ENCODE results near the gene CDK13. TPM values are rescaled to one million over a fixed set of nuclear protein-coding genes. Genes with fewer than 3 reads are reported as not detected.
A peak's percentile ranks its signal among the peaks of the same experiment; 100 is the strongest.

CDK13 gene
- total and polyA plus RNA-seq, 7 experiments from 2014 or later, result 26.3 to 117 (median 105) TPM

- peaks cover 0 to 5% (median 0%) of the 10 kb centered on the region in 3 experiments for H3K36me3 ChIP-seq (ENCODE audit: control insufficient read depth in 2 of 3, insufficient read depth in 3 of 3, low read length in 3 of 3)
- H3K27ac ChIP-seq (ENCODE audit: low read depth, low read length), result no peak overlapping the region
- intact Hi-C loops (cut with micrococcal nuclease), result no loop called here
- no peaks in the 10 kb centered on the region for H3K27me3 ChIP-seq (ENCODE audit: control insufficient read depth in 2 of 2, insufficient read depth in 2 of 2, low read length in 2 of 2)
- Mint-ChIP-seq H3K9me3 (no peaks in the 10 kb centered on the region), H3K27me3 (no peaks in the 10 kb centered on the region), H3K4me1 (peaks cover 0 to 4% (median 0%) of the 10 kb centered on the region in 7 donors), H3K4me3 (no peak overlapping the region), H3K36me3 (peaks cover 0 to 4% (median under 1%) of the 10 kb centered on the region in 5 donors), H3K27ac (no peak overlapping the region)
- ChIA-PET CTCF (interaction anchor here (0.6 kb wide), 1 partner anchor 20 kb away, joined by 3 read pairs; no protein-coding TSS in a partner anchor), POLR2A (no interaction called here)
- H3K4me3 ChIP-seq (ENCODE audit: low read length), result no peak overlapping the region
- DNase-seq, result no peak
- H3K9me3 ChIP-seq (ENCODE audit: control insufficient read depth in 2 of 3, low read length in 3 of 3), result no peaks in the 10 kb centered on the region
- H3K4me1 ChIP-seq (ENCODE audit: control insufficient read depth in 2 of 2, insufficient read depth in 2 of 2, low read length in 2 of 2), result peaks cover 0 to 3% of the 10 kb centered on the region in 2 donors
- no peak for ATAC-seq
Observed at GRCh38 chr7:40073239-40073638, 123.2 kb downstream of the CDK13 start.

- no peaks in the 10 kb centered on the region for H3K27me3 Mint-ChIP-seq
- H3K4me3 Mint-ChIP-seq, result no peak overlapping the region
- Histone ChIP-seq H3K9me3 (ENCODE audit: control insufficient read depth in 2 of 3, low read length in 3 of 3) (no peaks in the 10 kb centered on the region), H3K36me3 (ENCODE audit: control insufficient read depth in 2 of 3, insufficient read depth in 3 of 3, low read length in 3 of 3) (peaks cover 0 to 11% (median 0%) of the 10 kb centered on the region in 3 experiments), H3K4me1 (ENCODE audit: control insufficient read depth in 2 of 2, insufficient read depth in 2 of 2, low read length in 2 of 2) (peaks cover 0 to 3% of the 10 kb centered on the region in 2 donors), H3K27ac (ENCODE audit: low read depth, low read length) (no peak overlapping the region), H3K27me3 (ENCODE audit: control insufficient read depth in 2 of 2, insufficient read depth in 2 of 2, low read length in 2 of 2) (no peaks in the 10 kb centered on the region), H3K4me3 (ENCODE audit: low read length) (no peak overlapping the region)
- DNase-seq, result no peak
- H3K36me3 Mint-ChIP-seq, result peaks cover 0 to 8% (median 0%) of the 10 kb centered on the region in 5 donors
- no peaks in the 10 kb centered on the region for H3K9me3 Mint-ChIP-seq
- peaks cover 0 to 4% (median 0%) of the 10 kb centered on the region in 7 donors for H3K4me1 Mint-ChIP-seq
- no peak for ATAC-seq
- CTCF ChIA-PET, result no interaction called here
- POLR2A ChIA-PET, result no interaction called here
- H3K27ac Mint-ChIP-seq, result no peak overlapping the region
- intact Hi-C loops (cut with micrococcal nuclease), result no loop called here
Observed at GRCh38 chr7:40077849-40078248, 127.8 kb downstream of the CDK13 start.

GRCh38 chr7:40092182-40092581, 142.1 kb downstream of the CDK13 start:
- no peaks in the 10 kb centered on the region for H3K27me3 ChIP-seq (ENCODE audit: control insufficient read depth in 2 of 2, insufficient read depth in 2 of 2, low read length in 2 of 2)
- intact Hi-C loops (cut with micrococcal nuclease), result no loop called here
- H3K36me3 ChIP-seq (ENCODE audit: control insufficient read depth in 2 of 3, insufficient read depth in 3 of 3, low read length in 3 of 3), result peaks cover 20 to 77% (median 27%) of the 10 kb centered on the region in 3 experiments
- H3K4me1 Mint-ChIP-seq, result peaks cover 0 to 12% (median 2%) of the 10 kb centered on the region in 7 donors
- ChIA-PET POLR2A (no interaction called here), CTCF (no interaction called here)
- H3K4me1 ChIP-seq (ENCODE audit: control insufficient read depth in 2 of 2, insufficient read depth in 2 of 2, low read length in 2 of 2), result no peaks in the 10 kb centered on the region
- H3K27ac ChIP-seq (ENCODE audit: low read depth, low read length), result no peak overlapping the region
- H3K27me3 Mint-ChIP-seq, result no peaks in the 10 kb centered on the region
- no peak overlapping the region for H3K4me3 Mint-ChIP-seq
- peaks cover 0 to 53% (median 21%) of the 10 kb centered on the region in 5 donors for H3K36me3 Mint-ChIP-seq
- no peaks in the 10 kb centered on the region for H3K9me3 ChIP-seq (ENCODE audit: control insufficient read depth in 2 of 3, low read length in 3 of 3)
- H3K27ac Mint-ChIP-seq, result no peak overlapping the region
- DNase-seq (no peak), ATAC-seq (no peak)
- H3K9me3 Mint-ChIP-seq, result peaks cover 0 to 2% (median 0%) of the 10 kb centered on the region in 11 donors
- no peak overlapping the region for H3K4me3 ChIP-seq (ENCODE audit: low read length)

GRCh38 chr7:40093631-40094350, 143.7 kb downstream of the CDK13 start:
- no peaks in the 10 kb centered on the region for H3K4me1 ChIP-seq (ENCODE audit: control insufficient read depth in 2 of 2, insufficient read depth in 2 of 2, low read length in 2 of 2)
- Mint-ChIP-seq H3K9me3 (peaks cover 0 to 2% (median 0%) of the 10 kb centered on the region in 11 donors), H3K27me3 (no peaks in the 10 kb centered on the region), H3K27ac (peak overlapping the region in 4 of 9 donors; percentile 15 to 52 (median 42)), H3K4me3 (no peak overlapping the region), H3K4me1 (peaks cover 0 to 17% (median 2%) of the 10 kb centered on the region in 7 donors), H3K36me3 (peaks cover 0 to 47% (median 14%) of the 10 kb centered on the region in 5 donors)
- ChIA-PET POLR2A (no interaction called here), CTCF (no interaction called here)
- ATAC-seq (no peak), DNase-seq (no peak)
- no peak overlapping the region for H3K27ac ChIP-seq (ENCODE audit: low read depth, low read length)
- H3K4me3 ChIP-seq (ENCODE audit: low read length), result no peak overlapping the region
- H3K9me3 ChIP-seq (ENCODE audit: control insufficient read depth in 2 of 3, low read length in 3 of 3), result no peaks in the 10 kb centered on the region
- intact Hi-C loops (cut with micrococcal nuclease), result no loop called here
- no peaks in the 10 kb centered on the region for H3K27me3 ChIP-seq (ENCODE audit: control insufficient read depth in 2 of 2, insufficient read depth in 2 of 2, low read length in 2 of 2)
- peaks cover 15 to 66% (median 27%) of the 10 kb centered on the region in 3 experiments for H3K36me3 ChIP-seq (ENCODE audit: control insufficient read depth in 2 of 3, insufficient read depth in 3 of 3, low read length in 3 of 3)

- H3K27me3 ChIP-seq (ENCODE audit: control insufficient read depth in 2 of 2, insufficient read depth in 2 of 2, low read length in 2 of 2), result no peaks in the 10 kb centered on the region
- H3K9me3 ChIP-seq (ENCODE audit: control insufficient read depth in 2 of 3, low read length in 3 of 3), result no peaks in the 10 kb centered on the region
- Mint-ChIP-seq H3K4me1 (peaks cover 0 to 14% (median 2%) of the 10 kb centered on the region in 7 donors), H3K27ac (peak overlapping the region in 2 of 9 donors; percentile 10 to 25), H3K27me3 (no peaks in the 10 kb centered on the region), H3K9me3 (no peaks in the 10 kb centered on the region), H3K4me3 (no peak overlapping the region), H3K36me3 (peaks cover 0 to 37% (median 12%) of the 10 kb centered on the region in 5 donors)
- no peak for DNase-seq
- H3K4me1 ChIP-seq (ENCODE audit: control insufficient read depth in 2 of 2, insufficient read depth in 2 of 2, low read length in 2 of 2), result no peaks in the 10 kb centered on the region
- CTCF ChIA-PET, result interaction anchor here (0.6 kb wide), 1 partner anchor 110 kb away, joined by 4 read pairs; no protein-coding TSS in a partner anchor
- peaks cover 15 to 52% (median 27%) of the 10 kb centered on the region in 3 experiments for H3K36me3 ChIP-seq (ENCODE audit: control insufficient read depth in 2 of 3, insufficient read depth in 3 of 3, low read length in 3 of 3)
- H3K27ac ChIP-seq (ENCODE audit: low read depth, low read length), result no peak overlapping the region
- POLR2A ChIA-PET, result interaction anchor here (0.7 kb wide), 1 partner anchor 503 kb away, joined by 3 read pairs; no protein-coding TSS in a partner anchor
- no peak overlapping the region for H3K4me3 ChIP-seq (ENCODE audit: low read length)
- ATAC-seq, result no peak
- intact Hi-C loops (cut with micrococcal nuclease), result no loop called here
Observed at GRCh38 chr7:40095230-40095629, 145.2 kb downstream of the CDK13 start.

GRCh38 chr7:40095695-40096327, 145.8 kb downstream of the CDK13 start:
- Mint-ChIP-seq H3K4me1 (peaks cover 0 to 14% (median 2%) of the 10 kb centered on the region in 7 donors), H3K27ac (peak overlapping the region in 4 of 9 donors; percentile 20 to 76 (median 46)), H3K9me3 (no peaks in the 10 kb centered on the region), H3K27me3 (no peaks in the 10 kb centered on the region), H3K4me3 (no peak overlapping the region), H3K36me3 (peaks cover 0 to 33% (median 12%) of the 10 kb centered on the region in 5 donors)
- POLR2A ChIA-PET, result no interaction called here
- ATAC-seq (no peak), DNase-seq (no peak)
- Histone ChIP-seq H3K27me3 (ENCODE audit: control insufficient read depth in 2 of 2, insufficient read depth in 2 of 2, low read length in 2 of 2) (no peaks in the 10 kb centered on the region), H3K4me1 (ENCODE audit: control insufficient read depth in 2 of 2, insufficient read depth in 2 of 2, low read length in 2 of 2) (no peaks in the 10 kb centered on the region), H3K4me3 (ENCODE audit: low read length) (no peak overlapping the region), H3K27ac (ENCODE audit: low read depth, low read length) (no peak overlapping the region), H3K9me3 (ENCODE audit: control insufficient read depth in 2 of 3, low read length in 3 of 3) (no peaks in the 10 kb centered on the region), H3K36me3 (ENCODE audit: control insufficient read depth in 2 of 3, insufficient read depth in 3 of 3, low read length in 3 of 3) (peaks cover 15 to 47% (median 27%) of the 10 kb centered on the region in 3 experiments)
- CTCF ChIA-PET, result interaction anchor here (0.6 kb wide), 1 partner anchor 110 kb away, joined by 4 read pairs; no protein-coding TSS in a partner anchor
- intact Hi-C loops (cut with micrococcal nuclease), result no loop called here

All from naive thymus-derived CD4-positive, alpha-beta T cell (primary cell).